Sciatic nerve (tissue), 2 donors: ENCODE results near the gene USP17L22. TPM values are rescaled to one million over a fixed set of nuclear protein-coding genes. Genes with fewer than 3 reads are reported as not detected.
A peak's percentile ranks its signal among the peaks of the same experiment; 100 is the strongest.
"Not testable (repeated sequence)": the region's sequence is repeated elsewhere in the genome, so short reads cannot be mapped to it uniquely, and the experiment has no call there.

Experiments
- ATAC-seq: fragments of 200-7000 bp; cut with Tn5 transposase; one replicate; pipeline ENCODE4 v1.9.1; 2020; ENCODE audit warnings: mild to moderate bottlenecking, moderate library complexity
- DNase-seq: peaks from one replicate; pipeline ENCODE4 v3.0.0-alpha.2; 2020; ENCODE audit warnings: low spot score
- intact Hi-C: fragments of 100-400 bp; cut with DNase I; formaldehyde crosslinking; loops from one replicate; pipeline ENCODE4 v1.14.2; 2022
- total RNA-seq: library from RNA; stranded (reverse); fragmentation: NEBNext Ultra II Directional; extraction: Animal tissue kit (Norgen Biotek cat#: 25700); gene quantifications from one replicate; pipeline ENCODE4 v1.2.1, GENCODE V29; 2021
- donor health status: DM: no; HTN: no; CAD: no.
- donor health status: DM: no; HTN: no; CAD: no.

The USP17L22 gene, protein sequence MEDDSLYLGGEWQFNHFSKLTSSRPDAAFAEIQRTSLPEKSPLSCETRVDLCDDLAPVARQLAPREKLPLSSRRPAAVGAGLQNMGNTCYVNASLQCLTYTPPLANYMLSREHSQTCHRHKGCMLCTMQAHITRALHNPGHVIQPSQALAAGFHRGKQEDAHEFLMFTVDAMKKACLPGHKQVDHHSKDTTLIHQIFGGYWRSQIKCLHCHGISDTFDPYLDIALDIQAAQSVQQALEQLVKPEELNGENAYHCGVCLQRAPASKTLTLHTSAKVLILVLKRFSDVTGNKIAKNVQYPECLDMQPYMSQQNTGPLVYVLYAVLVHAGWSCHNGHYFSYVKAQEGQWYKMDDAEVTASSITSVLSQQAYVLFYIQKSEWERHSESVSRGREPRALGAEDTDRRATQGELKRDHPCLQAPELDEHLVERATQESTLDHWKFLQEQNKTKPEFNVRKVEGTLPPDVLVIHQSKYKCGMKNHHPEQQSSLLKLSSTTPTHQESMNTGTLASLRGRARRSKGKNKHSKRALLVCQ
- not detected for total RNA-seq

DNA sequence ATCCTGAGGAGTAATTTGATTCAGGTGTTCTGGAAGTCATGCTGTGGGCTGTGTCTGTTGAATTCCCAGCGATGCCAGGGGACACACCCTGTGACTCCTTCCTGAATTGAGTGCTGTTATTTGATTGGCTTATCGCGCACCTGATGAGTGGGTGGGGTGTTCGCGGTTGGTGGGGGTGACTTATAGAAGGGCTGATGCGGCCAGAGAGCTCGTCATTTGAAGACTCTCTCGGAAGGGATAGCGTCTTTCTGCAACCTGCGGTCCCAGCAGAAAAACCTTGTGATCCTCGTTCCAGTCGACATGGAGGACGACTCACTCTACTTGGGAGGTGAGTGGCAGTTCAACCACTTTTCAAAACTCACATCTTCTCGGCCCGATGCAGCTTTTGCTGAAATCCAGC is at the start of gene USP17L22:
Gene USP17L22 (plus strand): TSS at position 301 of the 400 bp plus-strand sequence. CDS start 0 bp downstream, at position 301.
- DNase-seq, ATAC-seq, intact Hi-C loops: not testable (repeated sequence)

DNA sequence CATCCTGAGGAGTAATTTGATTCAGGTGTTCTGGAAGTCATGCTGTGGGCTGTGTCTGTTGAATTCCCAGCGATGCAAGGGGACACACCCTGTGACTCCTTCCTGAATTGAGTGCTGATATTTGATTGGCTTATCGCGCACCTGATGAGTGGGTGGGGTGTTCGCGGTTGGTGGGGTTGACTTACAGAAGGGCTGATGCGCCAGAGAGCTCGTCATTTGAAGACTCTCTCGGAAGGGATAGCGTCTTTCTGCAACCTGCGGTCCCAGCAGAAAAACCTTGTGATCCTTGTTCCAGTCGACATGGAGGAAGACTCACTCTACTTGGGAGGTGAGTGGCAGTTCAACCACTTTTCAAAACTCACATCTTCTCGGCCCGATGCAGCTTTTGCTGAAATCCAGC is 47.6 kb upstream of the USP17L22 start, which contains the start of gene USP17L12:
Gene USP17L12 (plus strand): TSS at position 301 of the 400 bp plus-strand sequence. CDS start 0 bp downstream, at position 301.
- DNase-seq, intact Hi-C loops, ATAC-seq: not testable (repeated sequence)

DNA sequence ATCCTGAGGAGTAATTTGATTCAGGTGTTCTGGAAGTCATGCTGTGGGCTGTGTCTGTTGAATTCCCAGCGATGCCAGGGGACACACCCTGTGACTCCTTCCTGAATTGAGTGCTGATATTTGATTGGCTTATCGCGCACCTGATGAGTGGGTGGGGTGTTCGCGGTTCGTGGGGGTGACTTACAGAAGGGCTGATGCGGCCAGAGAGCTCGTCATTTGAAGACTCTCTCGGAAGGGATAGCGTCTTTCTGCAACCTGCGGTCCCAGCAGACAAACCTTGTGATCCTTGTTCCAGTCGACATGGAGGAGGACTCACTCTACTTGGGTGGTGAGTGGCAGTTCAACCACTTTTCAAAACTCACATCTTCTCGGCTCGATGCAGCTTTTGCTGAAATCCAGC is 42.8 kb upstream of the USP17L22 start, which contains the start of gene USP17L13:
Gene USP17L13 (plus strand): TSS at position 301 of the 400 bp plus-strand sequence. CDS start 0 bp downstream, at position 301.
- ATAC-seq, intact Hi-C loops, DNase-seq: not testable (repeated sequence)

DNA sequence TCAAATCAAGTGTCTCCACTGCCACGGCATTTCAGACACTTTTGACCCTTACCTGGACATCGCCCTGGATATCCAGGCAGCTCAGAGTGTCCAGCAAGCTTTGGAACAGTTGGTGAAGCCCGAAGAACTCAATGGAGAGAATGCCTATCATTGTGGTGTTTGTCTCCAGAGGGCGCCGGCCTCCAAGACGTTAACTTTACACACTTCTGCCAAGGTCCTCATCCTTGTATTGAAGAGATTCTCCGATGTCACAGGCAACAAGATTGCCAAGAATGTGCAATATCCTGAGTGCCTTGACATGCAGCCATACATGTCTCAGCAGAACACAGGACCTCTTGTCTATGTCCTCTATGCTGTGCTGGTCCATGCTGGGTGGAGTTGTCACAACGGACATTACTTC is 37.2 kb upstream of the USP17L22 start:
- ATAC-seq, intact Hi-C loops: not testable (repeated sequence)
- peak; percentile 51 for DNase-seq

DNA sequence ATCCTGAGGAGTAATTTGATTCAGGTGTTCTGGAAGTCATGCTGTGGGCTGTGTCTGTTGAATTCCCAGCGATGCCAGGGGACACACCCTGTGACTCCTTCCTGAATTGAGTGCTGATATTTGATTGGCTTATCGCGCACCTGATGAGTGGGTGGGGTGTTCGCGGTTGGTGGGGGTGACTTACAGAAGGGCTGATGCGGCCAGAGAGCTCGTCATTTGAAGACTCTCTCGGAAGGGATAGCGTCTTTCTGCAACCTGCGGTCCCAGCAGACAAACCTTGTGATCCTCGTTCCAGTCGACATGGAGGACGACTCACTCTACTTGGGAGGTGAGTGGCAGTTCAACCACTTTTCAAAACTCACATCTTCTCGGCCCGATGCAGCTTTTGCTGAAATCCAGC is 33.3 kb upstream of the USP17L22 start, which contains the start of gene USP17L15:
Gene USP17L15 (plus strand): TSS at position 301 of the 400 bp plus-strand sequence. CDS start 0 bp downstream, at position 301.
- intact Hi-C loops, DNase-seq, ATAC-seq: not testable (repeated sequence)

DNA sequence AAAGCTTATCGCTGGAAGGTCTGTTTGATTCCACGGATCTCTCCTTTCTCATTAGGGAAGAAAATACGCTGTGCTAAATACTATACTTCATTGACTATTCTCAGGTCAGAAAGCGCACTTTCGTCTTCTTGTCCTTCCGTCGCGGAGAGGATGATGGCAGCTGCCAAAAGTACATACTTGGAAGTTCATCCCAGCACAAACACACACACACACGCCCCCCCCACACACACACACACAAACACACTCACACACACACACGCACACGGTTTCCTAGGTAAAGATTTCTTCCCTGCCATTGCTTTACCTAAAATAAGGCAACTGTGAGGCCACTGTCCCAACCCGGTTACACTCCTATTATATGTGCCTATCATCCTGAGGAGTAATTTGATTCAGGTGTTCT is 29.0 kb upstream of the USP17L22 start:
- peak; percentile 39 for DNase-seq
- intact Hi-C loops, ATAC-seq: not testable (repeated sequence)

DNA sequence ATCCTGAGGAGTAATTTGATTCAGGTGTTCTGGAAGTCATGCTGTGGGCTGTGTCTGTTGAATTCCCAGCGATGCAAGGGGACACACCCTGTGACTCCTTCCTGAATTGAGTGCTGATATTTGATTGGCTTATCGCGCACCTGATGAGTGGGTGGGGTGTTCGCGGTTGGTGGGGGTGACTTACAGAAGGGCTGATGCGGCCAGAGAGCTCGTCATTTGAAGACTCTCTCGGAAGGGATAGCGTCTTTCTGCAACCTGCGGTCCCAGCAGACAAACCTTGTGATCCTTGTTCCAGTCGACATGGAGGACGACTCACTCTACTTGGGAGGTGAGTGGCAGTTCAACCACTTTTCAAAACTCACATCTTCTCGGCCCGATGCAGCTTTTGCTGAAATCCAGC is 23.8 kb upstream of the USP17L22 start, which contains the start of gene USP17L17:
Gene USP17L17 (plus strand): TSS at position 301 of the 400 bp plus-strand sequence. CDS start 0 bp downstream, at position 301.
- DNase-seq, intact Hi-C loops, ATAC-seq: not testable (repeated sequence)

DNA sequence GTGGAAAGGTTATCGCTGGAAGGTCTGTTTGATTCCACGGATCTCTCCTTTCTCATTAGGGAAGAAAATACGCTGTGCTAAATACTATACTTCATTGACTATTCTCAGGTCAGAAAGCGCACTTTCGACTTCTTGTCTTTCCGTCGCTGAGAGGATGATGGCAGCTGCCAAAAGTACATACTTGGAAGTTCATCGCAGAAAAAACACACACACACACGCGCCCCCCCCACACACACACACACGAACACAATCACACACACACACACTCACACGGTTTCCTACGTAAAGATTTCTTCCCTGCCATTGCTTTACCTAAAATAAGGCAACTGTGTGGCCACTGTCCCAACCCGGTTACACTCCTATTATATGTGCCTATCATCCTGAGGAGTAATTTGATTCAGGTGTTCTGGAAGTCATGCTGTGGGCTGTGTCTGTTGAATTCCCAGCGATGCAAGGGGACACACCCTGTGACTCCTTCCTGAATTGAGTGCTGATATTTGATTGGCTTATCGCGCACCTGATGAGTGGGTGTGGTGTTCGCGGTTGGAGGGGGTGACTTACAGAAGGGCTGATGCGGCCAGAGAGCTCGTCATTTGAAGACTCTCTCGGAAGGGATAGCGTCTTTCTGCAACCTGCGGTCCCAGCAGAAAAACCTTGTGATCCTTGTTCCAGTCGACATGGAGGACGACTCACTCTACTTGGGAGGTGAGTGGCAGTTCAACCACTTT is 19.3 kb upstream of the USP17L22 start, which contains the start of gene USP17L18:
Gene USP17L18 (plus strand): TSS at position 678 of the 728 bp plus-strand sequence. CDS start 0 bp downstream, at position 678.
- peak; percentile 64 for DNase-seq

DNA sequence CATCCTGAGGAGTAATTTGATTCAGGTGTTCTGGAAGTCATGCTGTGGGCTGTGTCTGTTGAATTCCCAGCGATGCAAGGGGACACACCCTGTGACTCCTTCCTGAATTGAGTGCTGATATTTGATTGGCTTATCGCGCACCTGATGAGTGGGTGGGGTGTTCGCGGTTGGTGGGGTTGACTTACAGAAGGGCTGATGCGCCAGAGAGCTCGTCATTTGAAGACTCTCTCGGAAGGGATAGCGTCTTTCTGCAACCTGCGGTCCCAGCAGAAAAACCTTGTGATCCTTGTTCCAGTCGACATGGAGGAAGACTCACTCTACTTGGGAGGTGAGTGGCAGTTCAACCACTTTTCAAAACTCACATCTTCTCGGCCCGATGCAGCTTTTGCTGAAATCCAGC is 14.3 kb upstream of the USP17L22 start, which contains the start of gene USP17L19:
Gene USP17L19 (plus strand): TSS at position 301 of the 400 bp plus-strand sequence. CDS start 0 bp downstream, at position 301.
- intact Hi-C loops, ATAC-seq, DNase-seq: not testable (repeated sequence)

More for the DNA sequence above, 19.3 kb upstream of the USP17L22 start, which contains the start of gene USP17L18:
- intact Hi-C loops, ATAC-seq: not testable (repeated sequence)

DNA sequence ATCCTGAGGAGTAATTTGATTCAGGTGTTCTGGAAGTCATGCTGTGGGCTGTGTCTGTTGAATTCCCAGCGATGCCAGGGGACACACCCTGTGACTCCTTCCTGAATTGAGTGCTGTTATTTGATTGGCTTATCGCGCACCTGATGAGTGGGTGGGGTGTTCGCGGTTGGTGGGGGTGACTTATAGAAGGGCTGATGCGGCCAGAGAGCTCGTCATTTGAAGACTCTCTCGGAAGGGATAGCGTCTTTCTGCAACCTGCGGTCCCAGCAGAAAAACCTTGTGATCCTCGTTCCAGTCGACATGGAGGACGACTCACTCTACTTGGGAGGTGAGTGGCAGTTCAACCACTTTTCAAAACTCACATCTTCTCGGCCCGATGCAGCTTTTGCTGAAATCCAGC is 9.6 kb upstream of the USP17L22 start, which contains the start of gene USP17L20:
Gene USP17L20 (plus strand): TSS at position 301 of the 400 bp plus-strand sequence. CDS start 0 bp downstream, at position 301.
- intact Hi-C loops, DNase-seq, ATAC-seq: not testable (repeated sequence)

DNA sequence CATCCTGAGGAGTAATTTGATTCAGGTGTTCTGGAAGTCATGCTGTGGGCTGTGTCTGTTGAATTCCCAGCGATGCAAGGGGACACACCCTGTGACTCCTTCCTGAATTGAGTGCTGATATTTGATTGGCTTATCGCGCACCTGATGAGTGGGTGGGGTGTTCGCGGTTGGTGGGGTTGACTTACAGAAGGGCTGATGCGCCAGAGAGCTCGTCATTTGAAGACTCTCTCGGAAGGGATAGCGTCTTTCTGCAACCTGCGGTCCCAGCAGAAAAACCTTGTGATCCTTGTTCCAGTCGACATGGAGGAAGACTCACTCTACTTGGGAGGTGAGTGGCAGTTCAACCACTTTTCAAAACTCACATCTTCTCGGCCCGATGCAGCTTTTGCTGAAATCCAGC is 4.8 kb upstream of the USP17L22 start, which contains the start of gene USP17L21:
Gene USP17L21 (plus strand): TSS at position 301 of the 400 bp plus-strand sequence. CDS start 0 bp downstream, at position 301.
- ATAC-seq, intact Hi-C loops, DNase-seq: not testable (repeated sequence)

DNA sequence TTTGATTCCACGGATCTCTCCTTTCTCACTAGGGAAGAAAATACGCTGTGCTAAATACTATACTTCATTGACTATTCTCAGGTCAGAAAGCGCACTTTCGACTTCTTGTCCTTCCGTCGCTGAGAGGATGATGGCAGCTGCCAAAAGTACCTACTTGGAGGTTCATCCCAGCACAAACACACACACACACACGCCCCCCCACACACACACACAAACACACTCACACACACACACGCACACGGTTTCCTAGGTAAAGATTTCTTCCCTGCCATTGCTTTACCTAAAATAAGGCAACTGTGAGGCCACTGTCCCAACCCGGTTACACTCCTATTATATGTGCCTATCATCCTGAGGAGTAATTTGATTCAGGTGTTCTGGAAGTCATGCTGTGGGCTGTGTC is 4.3 kb downstream of the USP17L22 start:
- ATAC-seq, intact Hi-C loops: not testable (repeated sequence)
- DNase-seq, result peak; percentile 84

Other genes with a start within 250 kb of the USP17L22 start
- gene FAM90A26, start 97.2 kb upstream of the USP17L22 start, total RNA-seq, result not detected
- not detected for gene USP17L10, start 57.0 kb upstream of the USP17L22 start, total RNA-seq
- not detected for gene USP17L11, start 52.2 kb upstream of the USP17L22 start, total RNA-seq
- not detected for gene USP17L12, start 47.5 kb upstream of the USP17L22 start, total RNA-seq
- gene USP17L13, start 42.7 kb upstream of the USP17L22 start, total RNA-seq, result not detected
- gene USP17L15, start 33.2 kb upstream of the USP17L22 start, total RNA-seq, result not detected
- not detected for gene USP17L17, start 23.7 kb upstream of the USP17L22 start, total RNA-seq
- not detected for gene USP17L18, start 19.0 kb upstream of the USP17L22 start, total RNA-seq
- not detected for gene USP17L19, start 14.2 kb upstream of the USP17L22 start, total RNA-seq
- not detected for gene USP17L20, start 9.5 kb upstream of the USP17L22 start, total RNA-seq
- not detected for gene USP17L21, start 4.7 kb upstream of the USP17L22 start, total RNA-seq
- not detected for gene USP17L24, start 57.5 kb downstream of the USP17L22 start, total RNA-seq
- gene USP17L25, start 62.3 kb downstream of the USP17L22 start, total RNA-seq, result not detected
- gene USP17L26, start 67.0 kb downstream of the USP17L22 start, total RNA-seq, result not detected
- not detected for gene USP17L5, start 71.8 kb downstream of the USP17L22 start, total RNA-seq
- not detected for gene USP17L27, start 76.5 kb downstream of the USP17L22 start, total RNA-seq
- gene USP17L28, start 81.3 kb downstream of the USP17L22 start, total RNA-seq, result not detected
- not detected for gene USP17L29, start 86.0 kb downstream of the USP17L22 start, total RNA-seq
- gene USP17L30, start 95.5 kb downstream of the USP17L22 start, total RNA-seq, result not detected
- not detected for gene DEFB131A, start 176.8 kb downstream of the USP17L22 start, total RNA-seq